ENCODE results near the gene ADAMTSL3.

DNA sequence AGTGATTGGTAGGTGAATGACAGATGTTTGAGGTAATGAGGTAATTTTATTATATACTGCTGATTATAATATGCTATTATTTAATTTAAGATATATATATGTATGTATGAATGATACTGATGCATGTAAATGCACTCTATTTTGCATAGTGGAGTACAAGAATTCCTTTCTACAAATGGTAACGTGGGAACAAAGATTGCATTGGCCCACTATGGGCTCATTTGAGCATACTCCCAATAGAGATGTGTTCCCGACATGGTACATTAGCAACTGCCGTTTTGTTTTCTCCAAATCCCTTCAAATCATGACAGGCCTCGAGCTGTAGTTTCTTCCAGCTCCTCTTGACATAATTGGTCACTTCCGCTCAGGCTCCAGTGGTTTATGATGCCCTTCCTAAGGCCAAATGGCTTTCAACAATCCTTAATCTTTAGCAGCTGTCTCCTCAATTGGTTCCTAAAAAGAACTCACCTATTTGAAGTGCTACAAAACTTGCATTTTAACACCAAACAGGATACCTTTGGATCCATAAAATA, 266.1 kb downstream of the ADAMTSL3 start:
- TF ChIP-seq, protein P1, sequence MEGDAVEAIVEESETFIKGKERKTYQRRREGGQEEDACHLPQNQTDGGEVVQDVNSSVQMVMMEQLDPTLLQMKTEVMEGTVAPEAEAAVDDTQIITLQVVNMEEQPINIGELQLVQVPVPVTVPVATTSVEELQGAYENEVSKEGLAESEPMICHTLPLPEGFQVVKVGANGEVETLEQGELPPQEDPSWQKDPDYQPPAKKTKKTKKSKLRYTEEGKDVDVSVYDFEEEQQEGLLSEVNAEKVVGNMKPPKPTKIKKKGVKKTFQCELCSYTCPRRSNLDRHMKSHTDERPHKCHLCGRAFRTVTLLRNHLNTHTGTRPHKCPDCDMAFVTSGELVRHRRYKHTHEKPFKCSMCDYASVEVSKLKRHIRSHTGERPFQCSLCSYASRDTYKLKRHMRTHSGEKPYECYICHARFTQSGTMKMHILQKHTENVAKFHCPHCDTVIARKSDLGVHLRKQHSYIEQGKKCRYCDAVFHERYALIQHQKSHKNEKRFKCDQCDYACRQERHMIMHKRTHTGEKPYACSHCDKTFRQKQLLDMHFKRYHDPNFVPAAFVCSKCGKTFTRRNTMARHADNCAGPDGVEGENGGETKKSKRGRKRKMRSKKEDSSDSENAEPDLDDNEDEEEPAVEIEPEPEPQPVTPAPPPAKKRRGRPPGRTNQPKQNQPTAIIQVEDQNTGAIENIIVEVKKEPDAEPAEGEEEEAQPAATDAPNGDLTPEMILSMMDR (IDR thresholded peaks at IDR 0.05) = no peak
- no peak for TF ChIP-seq POLR2A (IDR thresholded peaks at IDR 0.05)
